Body of pancreas (tissue), 4 donors: ENCODE data around the gene SENP6.

Experiments used
- CTCF ChIP-seq, 7 experiments: fragments of 450-650 bp in 4 of 7; fragments of 200-600 bp in 3 of 7; sonication (generic) in 3 of 7; IDR thresholded peaks; one replicate each; pipeline ENCODE4 v1.5.1; 2016 to 2019; ENCODE audit warnings: antibody characterized with exemption in 7 of 7
- POLR2A ChIP-seq, 3 donors: fragments of 450-650 bp; IDR thresholded peaks; one replicate each; pipeline ENCODE4 v1.6.1; 2016; ENCODE audit warnings: antibody characterized with exemption in 3 of 3, mild to moderate bottlenecking in 2 of 3

- TF ChIP-seq CTCF (IDR thresholded peaks at IDR 0.05) (no peak), POLR2A (IDR thresholded peaks at IDR 0.05) (no peak)
Observed at GRCh38 chr6:75568965-75569364, 32.7 kb upstream of the SENP6 start.
